Esophagus muscularis mucosa (tissue), 4 donors: Measurements from ENCODE around the gene MSI2.

ENCODE experiments used
- CTCF ChIP-seq, 3 experiments: fragments of 200-600 bp in 2 of 3; fragments of 450-650 bp in 1 of 3; sonication (generic) in 2 of 3; IDR thresholded peaks; one replicate each; pipeline ENCODE4 v1.5.1; 2017 to 2019; ENCODE audit warnings: antibody characterized with exemption in 3 of 3, mild to moderate bottlenecking in 2 of 3, moderate library complexity in 1 of 3
- EP300 ChIP-seq: sonication (generic); formaldehyde crosslinking; IDR thresholded peaks from one replicate; pipeline ENCODE4 v1.6.1; 2017; ENCODE audit warnings: antibody characterized with exemption
- POLR2A ChIP-seq: fragments of 450-650 bp; IDR thresholded peaks from one replicate; pipeline ENCODE4 v1.6.1; 2017; ENCODE audit warnings: antibody characterized with exemption, moderate library complexity, mild to moderate bottlenecking, low read depth

- TF ChIP-seq CTCF (IDR thresholded peaks at IDR 0.05) (no peak), EP300 (no peak), POLR2A (no peak)
Observed at GRCh38 chr17:57600074-57600473, 343.8 kb downstream of the MSI2 start.
